ENCODE measurements around the gene TRIM63. TPM values are rescaled to one million over a fixed set of nuclear protein-coding genes. Genes with fewer than 3 reads are reported as not detected.

The TRIM63 gene
- total RNA-seq, 1 experiment from 2014 or later, result not detected

DNA sequence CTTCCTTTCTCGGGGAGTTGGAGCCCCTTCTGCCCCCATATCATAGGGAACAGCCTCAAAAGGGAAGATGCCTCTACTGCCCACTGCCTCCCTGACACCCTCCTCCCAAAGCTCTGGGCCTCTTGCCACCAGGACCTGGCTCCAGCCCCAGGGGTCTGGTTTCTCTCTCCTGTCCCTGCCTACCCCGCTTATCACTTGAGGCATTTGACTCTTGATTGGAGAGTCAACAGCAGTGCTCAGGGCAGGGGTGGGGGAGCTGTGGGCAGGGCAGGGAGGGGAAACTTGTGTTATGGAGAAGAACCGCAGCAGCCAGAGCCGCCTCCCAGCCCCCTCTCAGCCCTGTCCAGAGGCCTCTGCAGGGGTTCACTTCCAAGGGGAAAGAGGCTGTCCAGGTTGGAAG is 573 bp downstream of the TRIM63 start:
- intact Hi-C loops (cut with micrococcal nuclease; ENCODE audit: unreplicated experiment) (no loop called here), in situ Hi-C loops (cut with HindIII; ENCODE audit: low pct_unique_long_range_greater_than_20kb, low sequenced_read_pairs) (no loop called here)
- H3K4me3 ChIP-seq (ENCODE audit: low read depth in 2 of 2, low read length in 2 of 2), result no peak overlapping the region
- DNase-seq (ENCODE audit: low read depth, low spot score) (no peak), ATAC-seq (no peak)
- POLR2A ChIA-PET, result interaction anchor here (0.6 kb wide), 1 partner anchor 11 kb away, joined by 12 read pairs; no protein-coding TSS in a partner anchor
- H3K27me3 ChIP-seq (ENCODE audit: control insufficient read depth, insufficient read depth, low read length), result 0 out of 2 replicates have a peak, but pooled peaks cover 2% of the 10 kb centered on the region
- no peak overlapping the region for H3K27ac ChIP-seq (ENCODE audit: low read length)
- H3K36me3 ChIP-seq (ENCODE audit: control insufficient read depth, insufficient read depth, low read length), result no peaks in the 10 kb centered on the region
- no peak for TF ChIP-seq REST (IDR thresholded peaks at IDR 0.05; ENCODE audit: insufficient read depth in 1 of 2, low read depth in 2 of 2, low read length in 1 of 2)
- no peak for TF ChIP-seq SIN3A (IDR thresholded peaks at IDR 0.05; ENCODE audit: borderline replicate concordance, insufficient read depth, low read depth, low read length)
- TF ChIP-seq TCF7L2 (IDR thresholded peaks at IDR 0.05; ENCODE audit: low read depth, low read length), result no peak
- no peak for TF ChIP-seq POLR2AphosphoS5 (IDR thresholded peaks at IDR 0.05; ENCODE audit: low read depth, low read length)
- TF ChIP-seq, protein P1, sequence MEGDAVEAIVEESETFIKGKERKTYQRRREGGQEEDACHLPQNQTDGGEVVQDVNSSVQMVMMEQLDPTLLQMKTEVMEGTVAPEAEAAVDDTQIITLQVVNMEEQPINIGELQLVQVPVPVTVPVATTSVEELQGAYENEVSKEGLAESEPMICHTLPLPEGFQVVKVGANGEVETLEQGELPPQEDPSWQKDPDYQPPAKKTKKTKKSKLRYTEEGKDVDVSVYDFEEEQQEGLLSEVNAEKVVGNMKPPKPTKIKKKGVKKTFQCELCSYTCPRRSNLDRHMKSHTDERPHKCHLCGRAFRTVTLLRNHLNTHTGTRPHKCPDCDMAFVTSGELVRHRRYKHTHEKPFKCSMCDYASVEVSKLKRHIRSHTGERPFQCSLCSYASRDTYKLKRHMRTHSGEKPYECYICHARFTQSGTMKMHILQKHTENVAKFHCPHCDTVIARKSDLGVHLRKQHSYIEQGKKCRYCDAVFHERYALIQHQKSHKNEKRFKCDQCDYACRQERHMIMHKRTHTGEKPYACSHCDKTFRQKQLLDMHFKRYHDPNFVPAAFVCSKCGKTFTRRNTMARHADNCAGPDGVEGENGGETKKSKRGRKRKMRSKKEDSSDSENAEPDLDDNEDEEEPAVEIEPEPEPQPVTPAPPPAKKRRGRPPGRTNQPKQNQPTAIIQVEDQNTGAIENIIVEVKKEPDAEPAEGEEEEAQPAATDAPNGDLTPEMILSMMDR (IDR thresholded peaks at IDR 0.05), result no peak
- BruUV-seq (replicated peaks), result no TSS peak
- CTCF ChIA-PET, result no interaction called here
- no peaks in the 10 kb centered on the region for H3K9me3 ChIP-seq (ENCODE audit: control insufficient read depth, insufficient read depth, low read depth, low read length)
- H3K4me1 ChIP-seq (ENCODE audit: control insufficient read depth, insufficient read depth, low read length), result no peaks in the 10 kb centered on the region; the same call in 1 of the 2 replicates

DNA sequence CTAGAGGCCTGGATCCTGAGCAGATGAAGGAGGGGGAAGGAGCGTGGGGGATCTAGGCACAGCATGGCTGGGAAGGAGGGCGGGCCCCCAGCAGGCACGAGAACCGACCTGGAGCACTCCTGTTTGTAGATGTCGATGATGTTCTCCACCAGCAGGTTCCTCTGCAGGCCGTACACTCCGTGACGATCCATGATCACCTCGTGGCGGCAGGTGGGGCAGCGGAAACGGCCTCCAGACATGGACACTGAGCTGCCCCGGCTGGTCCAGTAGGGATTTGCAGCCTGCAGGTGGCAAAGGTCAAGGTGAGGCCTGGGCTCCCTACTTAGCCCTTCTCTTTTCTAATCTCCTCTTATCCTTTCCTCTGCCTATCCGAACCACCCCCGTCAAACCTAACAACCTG is 1.3 kb downstream of the TRIM63 start:
- BruUV-seq (replicated peaks), result no TSS peak
- Histone ChIP-seq H3K4me3 (ENCODE audit: low read depth in 2 of 2, low read length in 2 of 2) (no peak overlapping the region), H3K27me3 (ENCODE audit: control insufficient read depth, insufficient read depth, low read length) (0 out of 2 replicates have a peak, but pooled peaks cover 2% of the 10 kb centered on the region), H3K9me3 (ENCODE audit: control insufficient read depth, insufficient read depth, low read depth, low read length) (no peaks in the 10 kb centered on the region), H3K36me3 (ENCODE audit: control insufficient read depth, insufficient read depth, low read length) (no peaks in the 10 kb centered on the region), H3K4me1 (ENCODE audit: control insufficient read depth, insufficient read depth, low read length) (no peaks in the 10 kb centered on the region; the same call in 1 of the 2 replicates), H3K27ac (ENCODE audit: low read length) (no peak overlapping the region)
- ATAC-seq (no peak), DNase-seq (ENCODE audit: low read depth, low spot score) (no peak)
- TF ChIP-seq, protein P1 (IDR thresholded peaks at IDR 0.05), result no peak
- no peak for TF ChIP-seq TCF7L2 (IDR thresholded peaks at IDR 0.05; ENCODE audit: low read depth, low read length)
- TF ChIP-seq SIN3A (IDR thresholded peaks at IDR 0.05; ENCODE audit: borderline replicate concordance, insufficient read depth, low read depth, low read length), result no peak
- TF ChIP-seq REST (IDR thresholded peaks at IDR 0.05; ENCODE audit: insufficient read depth in 1 of 2, low read depth in 2 of 2, low read length in 1 of 2), result no peak
- TF ChIP-seq POLR2AphosphoS5 (IDR thresholded peaks at IDR 0.05; ENCODE audit: low read depth, low read length), result no peak
- POLR2A ChIA-PET, result interaction anchor here (0.6 to 1.0 kb wide), 2 partner anchors 21 to 111 kb away, joined by 3 to 13 read pairs; partner anchors contain the start of gene CNKSR1
- intact Hi-C loops (cut with micrococcal nuclease; ENCODE audit: unreplicated experiment), result no loop called here
- in situ Hi-C loops (cut with HindIII; ENCODE audit: low pct_unique_long_range_greater_than_20kb, low sequenced_read_pairs), result no loop called here
- CTCF ChIA-PET, result interaction anchor here (1.0 kb wide), 1 partner anchor 10 kb away, joined by 3 read pairs; no protein-coding TSS in a partner anchor

All from Panc1 (cell line).